ENCODE results near the gene OMA1. TPM values are rescaled to one million over a fixed set of nuclear protein-coding genes. Genes with fewer than 3 reads are reported as not detected.
A peak's percentile ranks its signal among the peaks of the same experiment; 100 is the strongest.

Gene OMA1
- total and polyA plus RNA-seq, 2 donors (not counting 1 experiment from before 2014, with no cell fraction given), result 14.6 to 47.1 TPM

DNA sequence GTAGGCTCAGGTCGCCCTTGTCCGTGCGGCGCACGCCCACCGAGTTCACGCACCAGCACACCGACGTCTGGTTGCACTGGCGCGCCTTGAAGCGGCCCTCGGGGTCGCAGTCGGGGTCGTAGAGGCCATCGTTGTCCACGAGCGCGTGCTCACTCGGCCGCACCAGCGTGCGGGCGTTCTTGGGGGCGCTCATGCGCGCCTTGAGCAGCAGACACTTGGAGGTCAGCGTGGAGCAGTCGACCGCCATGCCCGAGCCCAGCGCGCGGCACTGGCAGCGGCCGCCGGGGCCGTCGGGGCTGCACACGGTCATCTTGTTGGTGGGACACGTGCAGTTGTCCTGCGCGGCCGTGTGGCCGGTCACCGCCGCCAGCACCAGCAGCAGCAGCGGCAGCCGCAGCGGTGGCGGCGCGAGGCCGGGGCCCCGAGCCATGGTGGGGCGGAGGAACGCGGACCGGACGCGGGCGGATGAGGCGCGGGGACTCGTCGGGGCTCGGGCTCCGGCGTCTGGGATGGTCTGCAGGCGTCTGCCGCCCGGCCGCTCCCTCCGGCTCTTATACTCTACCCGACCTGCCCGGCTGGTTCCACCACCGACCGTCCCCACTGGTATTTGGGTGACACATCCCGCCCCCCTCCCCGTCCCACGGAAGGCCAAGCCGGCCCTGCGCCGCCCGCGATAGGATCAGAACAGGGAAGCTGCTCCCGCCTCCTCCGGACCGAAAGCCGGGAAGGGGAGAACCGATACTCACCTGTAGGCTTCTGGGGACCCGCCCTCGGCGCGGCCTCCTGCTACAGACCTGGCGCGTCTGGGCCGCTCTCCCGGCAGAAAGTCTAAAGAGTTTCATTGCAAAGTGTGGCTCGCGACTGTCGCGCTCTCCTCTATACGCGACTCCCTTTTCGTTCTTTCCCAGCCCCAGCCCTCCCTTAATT lies 30.5 kb upstream of the OMA1 start, which contains the start of gene TACSTD2:
Gene TACSTD2, minus strand, starts transcription at position 526 of the 927 bp plus-strand sequence. Its CDS starts 96 bp downstream, at position 430.
- Histone ChIP-seq H3K27me3 (ENCODE audit: control insufficient read depth, insufficient read depth, low read length) (peaks cover 25% of the 10 kb centered on the region), H2AFZ (ENCODE audit: low read length) (peak within 1 kb of the TSS; percentile 18), H3K4me1 (ENCODE audit: control insufficient read depth, extremely low read depth, insufficient read depth, low read length) (no peaks in the 10 kb centered on the region), H3K4me2 (ENCODE audit: extremely low read depth, insufficient read depth, low read length) (peak within 1 kb of the TSS; percentile 60), H3K9me3 (ENCODE audit: control insufficient read depth, insufficient read depth, low read depth, low read length) (no peaks in the 10 kb centered on the region), H3K79me2 (ENCODE audit: control insufficient read depth, insufficient read depth, low read length) (no peaks in the 10 kb centered on the region), H3K4me3 (replicated peaks in 1 of 4; ENCODE audit: control extremely low read depth in 1 of 4, insufficient read depth in 1 of 4, low read depth in 3 of 4, low read length in 4 of 4) (peak within 1 kb of the TSS in 1 of 4 experiments; percentile 27), H3K9ac (ENCODE audit: insufficient read depth, low read length) (no peak within 1 kb of the TSS), H3K36me3 (ENCODE audit: control insufficient read depth, insufficient read depth, low read length) (no peaks in the 10 kb centered on the region), H4K20me1 (ENCODE audit: control insufficient read depth, extremely low read depth, insufficient read depth, low read length) (no peaks in the 10 kb centered on the region), H3K27ac (ENCODE audit: insufficient read depth, low read length) (no peak within 1 kb of the TSS)
- peak; percentile 97 for TF ChIP-seq EZH2 (IDR thresholded peaks at IDR 0.05; ENCODE audit: low read length, missing control alignments)
- TF ChIP-seq, protein P1, sequence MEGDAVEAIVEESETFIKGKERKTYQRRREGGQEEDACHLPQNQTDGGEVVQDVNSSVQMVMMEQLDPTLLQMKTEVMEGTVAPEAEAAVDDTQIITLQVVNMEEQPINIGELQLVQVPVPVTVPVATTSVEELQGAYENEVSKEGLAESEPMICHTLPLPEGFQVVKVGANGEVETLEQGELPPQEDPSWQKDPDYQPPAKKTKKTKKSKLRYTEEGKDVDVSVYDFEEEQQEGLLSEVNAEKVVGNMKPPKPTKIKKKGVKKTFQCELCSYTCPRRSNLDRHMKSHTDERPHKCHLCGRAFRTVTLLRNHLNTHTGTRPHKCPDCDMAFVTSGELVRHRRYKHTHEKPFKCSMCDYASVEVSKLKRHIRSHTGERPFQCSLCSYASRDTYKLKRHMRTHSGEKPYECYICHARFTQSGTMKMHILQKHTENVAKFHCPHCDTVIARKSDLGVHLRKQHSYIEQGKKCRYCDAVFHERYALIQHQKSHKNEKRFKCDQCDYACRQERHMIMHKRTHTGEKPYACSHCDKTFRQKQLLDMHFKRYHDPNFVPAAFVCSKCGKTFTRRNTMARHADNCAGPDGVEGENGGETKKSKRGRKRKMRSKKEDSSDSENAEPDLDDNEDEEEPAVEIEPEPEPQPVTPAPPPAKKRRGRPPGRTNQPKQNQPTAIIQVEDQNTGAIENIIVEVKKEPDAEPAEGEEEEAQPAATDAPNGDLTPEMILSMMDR (conservative IDR thresholded peaks at IDR 0.05 in 1 of 2, IDR thresholded peaks at IDR 0.05 in 1 of 2; ENCODE audit: low read depth in 1 of 2, low read length in 2 of 2), result no peak
- no peak for DNase-seq (ENCODE audit: low read depth in 2 of 2)

DNA sequence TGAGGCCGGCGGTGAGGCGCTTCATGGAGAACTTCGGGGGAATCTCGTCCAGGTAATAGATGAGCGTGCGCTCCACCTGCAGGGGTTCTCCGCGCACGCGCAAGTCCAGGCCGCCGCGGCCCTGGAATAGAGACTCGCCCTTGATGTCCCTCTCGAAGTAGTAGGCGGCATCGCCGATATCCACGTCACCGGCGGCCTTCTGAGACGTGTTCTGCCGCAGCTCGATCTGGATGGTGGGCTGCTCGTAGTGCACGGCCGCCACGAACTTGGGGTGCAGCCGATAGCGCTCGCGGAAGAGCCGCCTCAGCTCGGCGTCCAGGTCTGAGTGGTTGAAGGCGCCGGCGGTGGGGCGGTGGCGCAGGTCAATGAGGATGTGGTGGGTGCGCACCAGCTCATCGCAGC lies 29.8 kb upstream of the OMA1 start:
- Histone ChIP-seq H3K36me3 (ENCODE audit: control insufficient read depth, insufficient read depth, low read length) (no peaks in the 10 kb centered on the region), H3K4me1 (ENCODE audit: control insufficient read depth, extremely low read depth, insufficient read depth, low read length) (no peaks in the 10 kb centered on the region), H3K4me3 (replicated peaks in 1 of 4; ENCODE audit: control extremely low read depth in 1 of 4, insufficient read depth in 1 of 4, low read depth in 3 of 4, low read length in 4 of 4) (no peak overlapping the region), H3K9ac (ENCODE audit: insufficient read depth, low read length) (no peak overlapping the region), H2AFZ (ENCODE audit: low read length) (no peak overlapping the region), H3K4me2 (ENCODE audit: extremely low read depth, insufficient read depth, low read length) (no peak overlapping the region), H3K27me3 (ENCODE audit: control insufficient read depth, insufficient read depth, low read length) (peaks cover 25% of the 10 kb centered on the region), H3K79me2 (ENCODE audit: control insufficient read depth, insufficient read depth, low read length) (no peaks in the 10 kb centered on the region), H4K20me1 (ENCODE audit: control insufficient read depth, extremely low read depth, insufficient read depth, low read length) (no peaks in the 10 kb centered on the region), H3K9me3 (ENCODE audit: control insufficient read depth, insufficient read depth, low read depth, low read length) (no peaks in the 10 kb centered on the region), H3K27ac (ENCODE audit: insufficient read depth, low read length) (no peak overlapping the region)
- TF ChIP-seq EZH2 (IDR thresholded peaks at IDR 0.05; ENCODE audit: low read length, missing control alignments), result no peak
- TF ChIP-seq, protein P1 (conservative IDR thresholded peaks at IDR 0.05 in 1 of 2, IDR thresholded peaks at IDR 0.05 in 1 of 2; ENCODE audit: low read depth in 1 of 2, low read length in 2 of 2), result no peak
- no peak for DNase-seq (ENCODE audit: low read depth in 2 of 2)

DNA sequence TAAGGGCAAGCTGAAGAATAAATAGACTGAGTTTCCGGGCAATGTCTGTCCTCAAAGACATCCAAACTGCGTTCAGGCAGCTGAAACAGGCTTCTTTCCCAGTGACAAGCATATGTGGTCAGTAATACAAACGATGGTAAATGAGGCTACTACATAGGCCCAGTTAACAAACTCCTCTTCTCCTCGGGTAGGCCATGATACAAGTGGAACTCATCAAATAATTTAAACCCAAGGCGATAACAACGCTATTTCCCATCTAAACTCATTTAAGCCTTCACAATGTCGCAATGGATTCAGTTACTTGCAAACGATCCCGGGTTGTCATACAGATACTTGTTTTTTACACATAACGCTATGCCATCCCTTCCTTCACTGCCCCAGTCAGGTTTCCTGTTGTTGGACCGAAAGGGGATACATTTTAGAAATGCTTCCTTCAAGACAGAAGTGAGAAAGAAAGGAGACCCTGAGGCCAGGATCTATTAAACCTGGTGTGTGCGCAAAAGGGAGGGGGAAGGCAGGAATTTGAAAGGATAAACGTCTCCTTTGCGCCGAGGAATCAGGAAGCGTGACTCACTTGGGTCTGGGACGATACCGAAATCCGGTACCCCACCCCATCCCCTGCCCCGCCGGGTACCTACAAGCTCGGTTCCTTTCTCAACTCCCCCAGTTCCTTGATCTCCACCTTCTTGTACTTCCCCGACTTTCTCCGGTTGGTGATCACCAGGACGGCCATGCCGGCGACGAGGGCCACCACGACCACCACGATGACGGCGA lies 29.2 kb upstream of the OMA1 start:
- no peak overlapping the region for H3K9ac ChIP-seq (ENCODE audit: insufficient read depth, low read length)
- no peaks in the 10 kb centered on the region for H3K79me2 ChIP-seq (ENCODE audit: control insufficient read depth, insufficient read depth, low read length)
- no peak overlapping the region for H3K4me2 ChIP-seq (ENCODE audit: extremely low read depth, insufficient read depth, low read length)
- H3K4me1 ChIP-seq (ENCODE audit: control insufficient read depth, extremely low read depth, insufficient read depth, low read length), result no peaks in the 10 kb centered on the region
- H3K4me3 ChIP-seq (replicated peaks in 1 of 4; ENCODE audit: control extremely low read depth in 1 of 4, insufficient read depth in 1 of 4, low read depth in 3 of 4, low read length in 4 of 4), result no peak overlapping the region
- H3K27me3 ChIP-seq (ENCODE audit: control insufficient read depth, insufficient read depth, low read length), result peaks cover 25% of the 10 kb centered on the region
- no peak overlapping the region for H2AFZ ChIP-seq (ENCODE audit: low read length)
- H3K27ac ChIP-seq (ENCODE audit: insufficient read depth, low read length), result no peak overlapping the region
- TF ChIP-seq, protein P1 (conservative IDR thresholded peaks at IDR 0.05 in 1 of 2, IDR thresholded peaks at IDR 0.05 in 1 of 2; ENCODE audit: low read depth in 1 of 2, low read length in 2 of 2), result no peak
- no peak for TF ChIP-seq EZH2 (IDR thresholded peaks at IDR 0.05; ENCODE audit: low read length, missing control alignments)
- no peaks in the 10 kb centered on the region for H4K20me1 ChIP-seq (ENCODE audit: control insufficient read depth, extremely low read depth, insufficient read depth, low read length)
- H3K9me3 ChIP-seq (ENCODE audit: control insufficient read depth, insufficient read depth, low read depth, low read length), result no peaks in the 10 kb centered on the region
- no peaks in the 10 kb centered on the region for H3K36me3 ChIP-seq (ENCODE audit: control insufficient read depth, insufficient read depth, low read length)
- no peak for DNase-seq (ENCODE audit: low read depth in 2 of 2)
